IPS DF 6.9 (cell line): Measurements from ENCODE around the gene FLNC.
A peak's percentile ranks its signal among the peaks of the same experiment; 100 is the strongest.

ENCODE experiments used
- DNase-seq: peaks from one replicate; pipeline ENCODE4 v3.0.0-alpha.2; 2013; ENCODE audit warnings: low read depth, low spot score
- H3K27ac ChIP-seq: one replicate; pipeline ENCODE4 v1.5.1; 2013; ENCODE audit warnings: low read length, control low read depth
- H3K27me3 ChIP-seq: 2 replicates; pipeline ENCODE4 v1.6.1; 2013; ENCODE audit warnings: mild to moderate bottlenecking, low read length; ENCODE audit not compliant: control insufficient read depth, insufficient read depth
- H3K36me3 ChIP-seq: 2 replicates; pipeline ENCODE4 v1.6.1; 2013; ENCODE audit warnings: low read length; ENCODE audit not compliant: control insufficient read depth, insufficient read depth
- H3K4me1 ChIP-seq: 2 replicates; pipeline ENCODE4 v1.6.1; 2013; ENCODE audit warnings: low read length; ENCODE audit not compliant: control insufficient read depth, insufficient read depth
- H3K4me3 ChIP-seq: 2 replicates; pipeline ENCODE4 v1.5.1; 2013; ENCODE audit warnings: mild to moderate bottlenecking, low read length
- H3K9me3 ChIP-seq: 2 replicates; pipeline ENCODE4 v1.6.1; 2013; ENCODE audit warnings: low read length, inconsistent platforms; ENCODE audit not compliant: control insufficient read depth, insufficient read depth
- WGBS: extraction: QIAGEN DNeasy Blood & Tissue Kit; methylation state at CpG from one replicate; pipeline ENCODE4 v1.1.7; 2013; ENCODE audit warnings: mixed read lengths, missing lambda C conversion rate; ENCODE audit not compliant: insufficient read length, insufficient coverage; 5-methylcytosine and 5-hydroxymethylcytosine counted together

FLNC gene

DNA sequence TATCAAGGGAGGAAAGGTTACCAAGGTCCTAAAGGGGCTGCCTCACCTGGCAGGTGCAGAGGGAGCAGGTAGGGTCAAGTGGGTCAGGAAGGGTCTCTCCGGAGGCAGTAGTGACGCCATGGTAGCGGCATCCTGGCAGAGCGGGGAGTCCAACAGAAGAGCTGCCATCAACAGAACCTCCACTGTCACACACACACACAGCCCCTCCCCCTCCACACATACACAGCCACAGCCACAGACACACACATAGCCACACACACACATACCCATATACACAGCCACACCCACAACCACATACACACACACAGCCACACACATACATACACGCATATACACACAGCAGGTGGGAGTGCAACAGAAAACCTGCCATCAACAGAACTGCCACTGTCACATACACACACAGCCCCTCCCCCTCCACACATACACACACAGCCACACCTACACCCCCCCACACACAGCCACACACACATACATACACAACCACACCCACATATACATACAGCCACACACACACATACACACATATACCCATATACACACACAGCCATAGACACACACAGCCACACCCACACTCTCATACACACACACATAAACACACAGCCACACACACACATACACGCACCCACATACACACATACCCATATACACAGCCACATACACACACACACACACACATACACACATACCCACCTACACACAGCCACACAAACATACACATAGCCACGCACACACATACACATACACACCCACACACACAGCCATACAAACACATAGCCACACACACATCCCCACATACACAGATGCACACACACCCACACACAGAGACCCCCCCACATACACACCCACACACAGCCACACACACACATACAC is 57.2 kb downstream of the FLNC start:
- WGBS: 100% methylated on average over 1 of the region's 7 CpGs
- Histone ChIP-seq H3K4me3 (no peak overlapping the region), H3K4me1 (peaks cover 10% of the 10 kb centered on the region)

DNA sequence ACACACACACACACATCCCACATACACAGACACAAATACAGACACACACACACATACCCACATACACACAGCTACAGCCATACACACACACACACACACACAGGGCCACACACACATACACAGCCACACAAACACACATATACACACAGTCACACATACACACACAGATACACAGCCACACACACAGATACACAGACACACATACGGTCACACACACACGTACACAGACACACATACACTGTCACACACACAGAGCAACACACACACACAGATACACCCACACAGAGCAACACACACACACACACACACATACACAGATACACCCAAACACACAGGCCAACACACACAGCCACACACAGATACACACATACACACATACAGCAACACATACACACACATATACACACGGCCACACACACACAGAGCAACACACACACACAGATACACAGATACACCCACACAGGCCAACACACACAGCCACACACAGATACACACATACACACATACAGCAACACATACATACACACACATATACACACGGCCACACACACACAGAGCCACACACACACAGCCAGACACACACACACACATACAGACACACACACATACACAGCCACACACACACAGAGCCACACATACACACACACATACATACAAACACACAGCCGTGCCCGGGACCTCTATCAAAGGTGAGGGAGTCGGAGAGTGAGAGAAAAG is 58.0 kb downstream of the FLNC start:
- no peak overlapping the region for H3K27ac ChIP-seq
- peaks cover 10% of the 10 kb centered on the region for H3K4me1 ChIP-seq
- no peaks in the 10 kb centered on the region for H3K36me3 ChIP-seq
- no peak for DNase-seq
- no peaks in the 10 kb centered on the region for H3K27me3 ChIP-seq
- no CpG with 5 or more reads among the region's 7 CpGs for WGBS
- H3K4me3 ChIP-seq: no peak overlapping the region
- no peaks in the 10 kb centered on the region for H3K9me3 ChIP-seq

More for the DNA sequence above, 57.2 kb downstream of the FLNC start:
- Histone ChIP-seq H3K9me3 (no peaks in the 10 kb centered on the region), H3K27me3 (no peaks in the 10 kb centered on the region), H3K27ac (no peak overlapping the region), H3K36me3 (no peaks in the 10 kb centered on the region)
- no peak for DNase-seq

DNA sequence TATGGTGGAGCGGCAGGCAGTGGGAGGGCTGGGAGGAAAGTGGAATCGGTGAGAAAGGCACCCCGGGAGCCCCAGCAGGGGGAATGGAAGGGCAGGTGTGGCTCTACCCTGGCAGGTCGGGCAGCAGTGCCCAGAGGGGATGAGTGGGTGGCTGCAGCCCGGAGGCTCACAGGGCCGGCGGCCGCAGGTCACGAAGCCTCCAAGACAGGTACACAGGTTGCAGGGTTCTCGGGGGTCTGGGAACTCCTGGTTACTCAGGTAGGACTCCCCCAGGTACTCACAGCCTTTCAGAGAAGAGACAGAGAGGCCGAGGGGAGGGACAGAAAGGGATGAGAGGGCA is 58.5 kb downstream of the FLNC start:
- H3K9me3 ChIP-seq: no peaks in the 10 kb centered on the region
- H3K4me1 ChIP-seq: peaks cover 10% of the 10 kb centered on the region
- WGBS: no CpG with 5 or more reads among the region's 11 CpGs
- H3K4me3 ChIP-seq: no peak overlapping the region
- H3K36me3 ChIP-seq: no peaks in the 10 kb centered on the region
- DNase-seq: no peak
- H3K27ac ChIP-seq: no peak overlapping the region
- no peaks in the 10 kb centered on the region for H3K27me3 ChIP-seq

DNA sequence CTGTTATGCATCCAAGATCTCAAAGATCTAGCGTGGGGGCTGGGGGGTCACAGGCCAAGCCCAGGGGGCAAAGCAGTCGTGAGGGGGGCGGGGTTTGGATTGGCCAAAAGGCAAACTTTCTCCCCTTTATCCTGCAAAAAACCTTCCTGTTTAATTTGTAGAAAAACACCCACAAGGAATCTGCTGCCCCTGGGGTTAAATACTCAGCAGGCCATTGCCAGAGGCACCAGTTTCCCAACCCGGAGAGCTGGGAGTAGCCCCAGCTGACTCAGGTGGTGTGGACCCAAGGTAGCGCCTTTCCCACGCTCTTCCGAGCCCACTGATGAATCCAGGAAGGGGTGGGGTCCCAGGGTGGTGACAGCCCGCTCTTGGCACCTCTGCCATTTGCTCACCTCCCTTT is 58.9 kb downstream of the FLNC start:
- no peak for DNase-seq
- no peak overlapping the region for H3K4me3 ChIP-seq
- H3K27ac ChIP-seq: no peak overlapping the region
- WGBS: no CpG with 5 or more reads among the region's 8 CpGs
- H3K9me3 ChIP-seq: no peaks in the 10 kb centered on the region
- H3K36me3 ChIP-seq: no peaks in the 10 kb centered on the region
- H3K27me3 ChIP-seq: no peaks in the 10 kb centered on the region
- peaks cover 10% of the 10 kb centered on the region for H3K4me1 ChIP-seq

DNA sequence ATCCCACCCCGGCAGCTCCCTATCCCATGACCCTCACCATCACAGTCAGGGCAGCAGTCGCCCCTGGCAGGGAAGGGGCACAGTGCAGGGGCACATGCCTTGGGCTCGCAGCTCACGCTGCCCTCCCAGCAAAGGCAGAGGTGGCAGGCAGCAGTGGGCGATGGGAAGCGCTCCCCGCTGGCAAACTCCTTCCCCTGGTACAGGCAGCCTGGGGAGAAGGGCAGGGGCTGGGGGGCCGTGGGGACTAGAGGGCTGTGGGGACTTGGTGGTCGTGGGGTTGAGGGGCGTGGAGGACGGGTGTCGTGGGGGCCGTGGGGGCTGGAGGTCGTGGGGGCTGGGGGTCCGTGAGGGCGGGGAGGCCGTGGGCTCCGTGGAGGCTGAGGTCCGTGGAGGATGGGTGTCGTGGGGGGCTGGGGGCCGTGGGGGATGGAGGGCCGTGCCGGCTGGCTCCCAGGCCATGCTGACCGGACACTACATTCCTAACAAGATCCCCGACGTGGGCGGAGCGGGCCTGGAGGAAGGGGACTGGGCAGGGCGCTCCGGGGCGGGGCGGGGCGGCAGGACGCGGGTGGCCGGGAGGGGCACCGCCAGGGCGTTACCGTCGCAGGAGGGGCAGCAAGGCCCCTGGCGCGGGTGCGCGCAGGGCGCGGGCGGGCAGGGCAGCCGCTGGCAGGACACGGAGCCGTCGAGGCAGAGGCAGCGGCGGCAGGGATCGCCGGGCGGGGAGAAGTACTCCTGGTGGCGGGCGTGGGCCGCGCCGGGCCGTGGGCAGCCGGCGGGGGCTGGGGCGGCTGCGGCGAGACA is 60.3 kb downstream of the FLNC start:
- Histone ChIP-seq H3K9me3 (no peaks in the 10 kb centered on the region), H3K27ac (no peak overlapping the region), H3K4me1 (peaks cover 10% of the 10 kb centered on the region), H3K27me3 (no peaks in the 10 kb centered on the region), H3K4me3 (peak overlapping the region; percentile 54; the same call in 1 of the 2 replicates), H3K36me3 (no peaks in the 10 kb centered on the region)
- no peak for DNase-seq
- WGBS: no CpG with 5 or more reads among the region's 67 CpGs

DNA sequence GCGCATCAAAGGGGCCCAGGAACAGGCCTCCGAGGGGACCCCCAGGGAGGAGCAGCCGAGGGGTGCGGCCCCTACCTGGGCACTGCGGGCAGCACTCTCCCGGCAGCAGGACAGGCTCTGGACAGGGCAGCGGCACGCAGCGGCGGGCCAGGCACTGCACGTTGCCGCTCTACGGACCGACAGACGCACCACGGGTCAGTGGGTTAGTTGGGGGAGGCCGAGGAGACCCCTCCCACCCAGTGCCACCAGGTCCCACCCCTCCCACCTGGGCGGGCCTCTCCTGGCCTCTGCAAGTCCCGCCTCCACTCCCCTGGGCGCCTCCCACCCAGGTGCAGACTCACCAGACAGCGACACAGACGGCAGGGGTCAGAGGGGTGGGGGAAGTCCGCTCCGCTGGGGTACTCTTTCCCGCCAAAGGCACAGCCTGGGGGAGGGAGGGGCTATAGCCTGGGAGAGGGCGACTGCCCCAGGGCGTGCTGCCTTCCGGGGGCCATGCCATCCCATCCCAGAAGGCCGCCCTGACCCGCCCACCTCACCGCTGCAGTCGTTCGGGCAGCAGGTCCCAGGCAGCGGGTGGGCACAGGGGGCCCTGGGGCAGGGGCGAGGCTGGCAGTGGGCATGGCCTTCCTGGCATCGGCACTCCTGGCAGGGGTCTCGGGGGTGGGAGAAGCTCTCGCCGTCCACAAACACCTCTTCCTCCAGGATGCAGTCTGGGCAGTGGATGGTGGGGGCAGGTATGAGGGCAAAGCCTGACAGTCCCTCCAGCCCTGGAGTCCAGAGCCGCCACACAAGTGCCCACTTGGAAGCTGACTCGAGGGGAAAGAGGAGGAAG is 61.1 kb downstream of the FLNC start:
- no peaks in the 10 kb centered on the region for H3K27me3 ChIP-seq
- DNase-seq: no peak
- no CpG with 5 or more reads among the region's 41 CpGs for WGBS
- no peak overlapping the region for H3K27ac ChIP-seq
- peaks cover 10% of the 10 kb centered on the region for H3K4me1 ChIP-seq
- no peaks in the 10 kb centered on the region for H3K9me3 ChIP-seq
- H3K36me3 ChIP-seq: no peaks in the 10 kb centered on the region
- H3K4me3 ChIP-seq: peak overlapping the region; percentile 54; the same call in 1 of the 2 replicates

DNA sequence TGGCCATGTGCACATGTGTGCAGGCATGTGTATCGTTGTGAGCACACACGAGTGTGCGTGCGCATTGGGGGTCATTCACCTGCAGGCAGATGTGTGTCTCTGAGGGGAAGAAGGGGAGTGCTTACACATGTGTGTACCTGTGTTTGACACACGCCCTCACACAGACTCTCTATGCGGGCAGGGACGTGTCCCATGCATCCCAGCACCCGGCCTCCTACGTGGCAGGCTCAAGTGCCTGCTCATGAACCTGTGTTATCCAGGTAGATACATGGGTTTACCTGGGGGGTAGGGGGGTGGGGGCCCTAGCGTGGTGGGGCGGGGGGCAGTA is 61.7 kb downstream of the FLNC start:
- WGBS: no CpG with 5 or more reads among the region's 11 CpGs

DNA sequence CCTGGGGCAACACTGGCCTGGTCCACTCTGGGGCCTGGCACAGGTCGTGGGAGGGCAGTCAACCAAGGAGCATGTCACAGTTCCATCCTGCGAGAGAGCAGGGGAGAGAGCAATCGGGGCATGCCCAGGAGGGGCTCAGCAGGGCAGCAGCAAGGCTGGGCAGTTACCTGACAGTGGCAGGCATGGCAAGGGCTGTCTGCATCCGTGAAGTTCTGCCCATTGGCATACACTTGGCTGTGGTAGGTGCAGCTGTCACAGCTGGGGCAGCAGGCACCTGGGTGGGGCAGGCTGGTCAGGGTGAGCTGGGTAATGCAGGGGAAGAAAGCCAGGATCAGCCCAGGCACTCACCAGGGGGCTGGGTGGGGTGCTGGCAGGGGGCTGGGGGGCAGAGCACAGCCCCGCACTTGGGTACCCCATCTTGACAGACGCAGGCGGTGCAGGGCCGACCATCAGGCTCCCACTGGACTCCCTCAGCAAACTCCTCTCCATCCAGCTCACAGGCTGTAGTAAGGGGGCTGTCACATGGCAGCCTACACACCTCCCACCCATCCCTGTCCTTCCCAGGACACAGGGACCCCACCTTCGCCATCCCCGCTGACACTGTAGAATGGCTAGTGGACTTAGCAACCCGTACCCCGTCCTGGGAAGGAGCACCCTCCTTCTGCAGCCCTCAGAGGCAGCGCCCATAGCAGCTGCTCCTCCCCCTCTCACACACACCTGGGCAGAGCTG is 62.5 kb downstream of the FLNC start:
- Histone ChIP-seq H3K27me3 (no peaks in the 10 kb centered on the region), H3K4me3 (no peak overlapping the region), H3K27ac (no peak overlapping the region), H3K4me1 (peaks cover 10% of the 10 kb centered on the region), H3K36me3 (no peaks in the 10 kb centered on the region), H3K9me3 (no peaks in the 10 kb centered on the region)
- DNase-seq: no peak
- WGBS: no CpG with 5 or more reads among the region's 13 CpGs

More for the DNA sequence above, 61.7 kb downstream of the FLNC start:
- no peaks in the 10 kb centered on the region for H3K27me3 ChIP-seq
- peaks cover 10% of the 10 kb centered on the region for H3K4me1 ChIP-seq
- no peaks in the 10 kb centered on the region for H3K36me3 ChIP-seq
- no peak for DNase-seq
- no peak overlapping the region; the same call in 1 of the 2 replicates for H3K4me3 ChIP-seq
- no peak overlapping the region for H3K27ac ChIP-seq
- no peaks in the 10 kb centered on the region for H3K9me3 ChIP-seq

DNA sequence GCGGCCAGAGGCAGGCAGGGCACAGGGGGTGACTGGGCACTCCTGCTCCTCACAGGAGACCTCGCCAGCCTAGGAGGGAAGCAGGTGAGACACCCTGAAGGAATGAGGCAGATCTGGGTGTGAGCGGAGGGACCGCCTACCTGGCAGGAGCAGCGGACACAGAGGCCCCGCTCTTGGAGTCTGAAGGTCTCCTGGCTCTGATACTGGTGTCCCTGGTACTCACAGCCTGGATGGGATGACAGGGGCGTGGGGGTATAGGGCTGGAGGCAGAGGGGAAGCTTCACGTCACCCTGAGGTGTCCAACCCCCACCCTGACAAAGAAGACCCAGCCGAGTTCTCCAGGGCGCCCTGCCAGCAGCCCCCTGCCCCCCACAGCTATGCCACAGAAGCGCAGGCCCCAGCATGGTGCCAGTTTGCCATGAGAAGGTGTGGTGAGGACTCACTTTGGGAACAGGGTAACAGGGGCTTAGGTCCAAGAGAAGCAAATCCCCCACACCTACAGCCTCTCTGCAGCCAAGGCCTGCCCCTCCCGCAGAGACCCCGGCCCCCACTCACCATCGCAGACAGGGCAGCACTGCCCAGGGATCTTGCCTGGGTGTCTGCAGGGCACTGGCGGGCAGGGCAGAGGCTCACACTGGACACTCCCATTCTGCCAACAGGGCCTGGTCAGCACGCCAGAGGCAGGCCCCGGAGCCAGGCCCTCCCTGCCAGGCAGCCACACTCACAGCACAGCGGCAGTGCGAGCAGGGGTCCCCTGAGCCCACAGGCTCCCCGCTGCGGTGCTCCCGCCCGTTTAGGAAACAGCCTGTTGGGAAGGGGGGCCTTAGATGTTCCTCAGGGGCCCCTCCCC is 63.3 kb downstream of the FLNC start:
- Histone ChIP-seq H3K36me3 (no peaks in the 10 kb centered on the region), H3K9me3 (no peaks in the 10 kb centered on the region), H3K4me3 (no peak overlapping the region), H3K4me1 (peaks cover 5% of the 10 kb centered on the region), H3K27ac (no peak overlapping the region), H3K27me3 (no peaks in the 10 kb centered on the region)
- WGBS: no CpG with 5 or more reads among the region's 23 CpGs
- DNase-seq: no peak
